Upper lobe of left lung (tissue), 4 donors: ENCODE results near the gene SLC35E3.

Source experiments
- EP300 ChIP-seq, 4 donors: sonication (generic); formaldehyde crosslinking; IDR thresholded peaks; one replicate each; pipeline ENCODE4 v1.5.1; 2017; ENCODE audit warnings: antibody characterized with exemption in 4 of 4, control low read depth in 2 of 4
- POLR2A ChIP-seq, 4 donors: fragments of 450-650 bp; IDR thresholded peaks; one replicate each; pipeline ENCODE4 v1.5.1; 2016 to 2017; ENCODE audit warnings: antibody characterized with exemption in 4 of 4, mild to moderate bottlenecking in 2 of 4
- POLR2AphosphoS5 ChIP-seq, 2 donors: sonication (generic); formaldehyde crosslinking; IDR thresholded peaks; one replicate each; pipeline ENCODE4 v1.5.1; 2017; ENCODE audit warnings: antibody characterized with exemption in 2 of 2
- TF ChIP-seq, protein P1 (sequence below), 6 experiments: fragments of 450-650 bp in 4 of 6; fragments of 200-600 bp in 2 of 6; sonication (generic) in 2 of 6; IDR thresholded peaks; one replicate each; pipeline ENCODE4 v1.5.1; 2016 to 2019; ENCODE audit warnings: antibody characterized with exemption in 6 of 6

DNA sequence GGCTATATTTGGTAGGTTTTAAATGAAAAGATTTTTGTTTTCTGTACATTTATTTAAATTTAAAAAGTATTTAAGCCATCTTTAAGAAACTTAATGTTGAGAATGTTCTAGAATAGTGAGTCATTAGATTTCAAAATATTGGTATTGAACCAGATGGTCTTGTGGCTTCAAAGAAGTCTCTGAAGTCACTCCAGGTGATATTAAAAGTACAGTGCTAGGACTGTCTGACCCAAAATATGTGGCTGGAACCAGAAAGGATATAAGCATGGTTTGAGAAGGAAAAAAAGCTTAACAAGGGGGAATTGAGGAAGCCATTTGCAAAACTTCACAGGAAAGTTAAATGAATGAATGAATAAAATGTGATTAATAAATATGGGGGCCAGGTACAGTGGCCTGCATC is 33.3 kb downstream of the SLC35E3 start:
- TF ChIP-seq, protein P1, sequence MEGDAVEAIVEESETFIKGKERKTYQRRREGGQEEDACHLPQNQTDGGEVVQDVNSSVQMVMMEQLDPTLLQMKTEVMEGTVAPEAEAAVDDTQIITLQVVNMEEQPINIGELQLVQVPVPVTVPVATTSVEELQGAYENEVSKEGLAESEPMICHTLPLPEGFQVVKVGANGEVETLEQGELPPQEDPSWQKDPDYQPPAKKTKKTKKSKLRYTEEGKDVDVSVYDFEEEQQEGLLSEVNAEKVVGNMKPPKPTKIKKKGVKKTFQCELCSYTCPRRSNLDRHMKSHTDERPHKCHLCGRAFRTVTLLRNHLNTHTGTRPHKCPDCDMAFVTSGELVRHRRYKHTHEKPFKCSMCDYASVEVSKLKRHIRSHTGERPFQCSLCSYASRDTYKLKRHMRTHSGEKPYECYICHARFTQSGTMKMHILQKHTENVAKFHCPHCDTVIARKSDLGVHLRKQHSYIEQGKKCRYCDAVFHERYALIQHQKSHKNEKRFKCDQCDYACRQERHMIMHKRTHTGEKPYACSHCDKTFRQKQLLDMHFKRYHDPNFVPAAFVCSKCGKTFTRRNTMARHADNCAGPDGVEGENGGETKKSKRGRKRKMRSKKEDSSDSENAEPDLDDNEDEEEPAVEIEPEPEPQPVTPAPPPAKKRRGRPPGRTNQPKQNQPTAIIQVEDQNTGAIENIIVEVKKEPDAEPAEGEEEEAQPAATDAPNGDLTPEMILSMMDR (IDR thresholded peaks at IDR 0.05): no peak
- TF ChIP-seq POLR2A (IDR thresholded peaks at IDR 0.05): no peak
- TF ChIP-seq EP300 (IDR thresholded peaks at IDR 0.05): no peak
- no peak for TF ChIP-seq POLR2AphosphoS5 (IDR thresholded peaks at IDR 0.05)
